Islet precursor cell (in vitro differentiated cells): ENCODE data around the gene AGBL4.

Source experiments
- DNase-seq: peaks from one replicate; pipeline ENCODE4 v3.0.0-alpha.2; 2018

AGBL4 gene

DNA sequence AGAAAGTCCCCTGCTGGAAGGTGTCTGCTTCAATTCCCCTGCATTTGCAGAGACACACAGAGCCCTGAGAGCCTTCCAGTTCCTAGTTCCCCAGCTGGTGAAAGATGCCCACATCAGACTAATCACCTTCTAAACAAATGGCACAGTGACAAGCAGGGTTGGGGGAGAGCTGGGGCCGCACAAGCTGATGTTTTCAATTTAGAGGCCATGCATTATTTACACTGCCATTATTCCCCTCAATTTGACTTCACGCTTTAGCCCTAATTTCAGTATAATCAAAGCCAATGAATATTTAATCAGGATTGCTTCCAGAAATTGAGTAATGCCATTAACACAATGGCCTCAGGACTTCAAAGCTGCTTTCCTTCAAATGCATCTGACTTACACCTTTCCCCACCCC, 1328.6 kb downstream of the AGBL4 start:
- DNase-seq = no peak

DNA sequence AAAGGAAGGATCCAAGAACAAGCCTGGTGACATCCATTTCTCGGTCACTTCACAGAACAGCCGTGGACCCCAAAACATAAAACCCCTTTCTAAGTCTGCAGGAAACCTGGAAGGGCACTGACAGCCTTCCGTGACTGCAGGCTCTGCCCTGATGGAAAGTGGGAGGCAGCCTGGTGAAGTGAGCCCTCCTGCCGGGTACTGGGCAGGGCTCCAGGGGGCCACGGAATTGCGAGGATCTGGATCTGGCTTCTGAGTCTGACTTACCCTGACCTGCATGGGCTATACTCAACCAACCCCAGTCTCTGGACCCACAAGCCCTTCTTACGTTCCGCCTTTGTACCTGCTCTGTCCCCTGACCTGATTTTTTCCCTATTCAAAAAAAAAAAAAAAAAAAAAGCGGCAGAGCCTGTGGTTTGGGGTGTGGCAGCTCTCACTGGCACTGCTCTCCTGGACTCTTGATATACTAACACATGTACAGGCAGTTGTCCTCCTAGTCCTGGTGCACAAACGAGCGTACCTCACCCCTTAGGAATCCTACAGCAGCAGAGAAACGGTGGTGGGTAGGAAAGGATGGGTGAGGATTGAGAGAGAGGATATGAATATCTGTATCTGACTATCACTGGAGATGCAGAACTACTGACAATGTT, 1330.0 kb downstream of the AGBL4 start:
- DNase-seq = no peak

DNA sequence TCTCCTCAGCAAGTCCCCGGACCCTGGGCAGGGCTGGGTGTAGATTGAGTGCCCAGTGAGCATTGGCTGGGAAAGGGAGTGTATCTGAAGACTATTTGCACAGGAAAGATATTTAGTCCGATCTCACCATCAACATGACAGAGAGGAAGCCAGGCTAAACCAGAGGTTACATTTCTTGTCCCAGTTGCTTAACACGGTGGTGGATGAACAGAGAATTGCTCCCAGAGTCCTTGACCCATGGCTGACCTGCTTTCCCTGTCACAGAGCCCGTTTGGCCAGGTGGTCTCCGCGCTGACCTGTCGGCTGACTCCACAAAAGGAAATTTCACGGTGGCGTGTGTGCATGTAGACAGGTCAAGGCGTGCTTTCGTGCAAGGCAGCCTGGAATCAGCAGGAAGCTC, 1330.6 kb downstream of the AGBL4 start:
- DNase-seq = no peak

DNA sequence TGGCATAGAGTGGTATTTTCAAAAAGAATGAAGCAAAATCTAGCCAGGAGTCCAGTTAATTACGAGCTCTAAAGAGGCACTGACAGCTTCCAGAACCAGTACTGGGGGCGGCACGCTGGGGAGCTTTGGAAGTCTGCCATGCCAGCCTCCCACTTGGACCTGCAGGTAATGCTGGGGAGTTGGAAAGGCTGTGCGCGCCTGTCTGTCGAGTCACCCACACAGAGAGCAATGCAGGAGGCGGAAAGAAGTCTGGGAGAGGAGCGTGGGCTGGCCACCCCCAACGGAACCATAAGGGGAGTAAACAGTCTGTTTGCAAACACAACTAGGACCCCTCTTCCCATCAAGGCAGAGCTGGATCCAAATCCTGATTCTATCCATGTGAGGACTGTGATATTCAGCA, 1331.5 kb downstream of the AGBL4 start:
- no peak for DNase-seq

DNA sequence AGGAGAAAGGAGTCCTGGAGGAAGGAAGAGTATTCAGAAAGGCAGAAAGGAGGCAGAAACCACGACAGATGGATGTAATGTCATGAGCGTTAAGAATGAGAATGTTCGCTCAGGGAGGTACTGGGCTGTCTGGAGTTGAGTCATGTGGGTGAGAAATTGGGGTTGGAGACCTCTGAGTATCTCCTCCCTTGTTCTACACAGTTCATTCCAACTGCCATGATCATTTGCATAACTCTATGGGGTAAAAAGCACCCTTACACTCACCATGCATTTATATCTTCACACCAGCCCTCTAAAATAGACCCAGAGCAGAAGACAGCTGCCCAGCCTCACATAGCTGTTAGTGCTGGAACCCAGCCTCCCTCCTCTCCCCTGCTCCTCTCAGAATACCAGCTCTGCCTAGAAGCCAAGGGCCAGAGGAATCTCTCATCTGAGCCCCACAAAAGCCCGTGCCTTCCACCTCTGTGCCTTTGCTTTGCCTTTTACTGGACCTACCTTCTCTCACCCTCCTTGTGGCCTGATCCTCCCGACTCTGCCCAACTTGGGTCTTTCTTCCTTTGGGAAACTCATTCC, 1332.2 kb downstream of the AGBL4 start:
- DNase-seq = no peak

DNA sequence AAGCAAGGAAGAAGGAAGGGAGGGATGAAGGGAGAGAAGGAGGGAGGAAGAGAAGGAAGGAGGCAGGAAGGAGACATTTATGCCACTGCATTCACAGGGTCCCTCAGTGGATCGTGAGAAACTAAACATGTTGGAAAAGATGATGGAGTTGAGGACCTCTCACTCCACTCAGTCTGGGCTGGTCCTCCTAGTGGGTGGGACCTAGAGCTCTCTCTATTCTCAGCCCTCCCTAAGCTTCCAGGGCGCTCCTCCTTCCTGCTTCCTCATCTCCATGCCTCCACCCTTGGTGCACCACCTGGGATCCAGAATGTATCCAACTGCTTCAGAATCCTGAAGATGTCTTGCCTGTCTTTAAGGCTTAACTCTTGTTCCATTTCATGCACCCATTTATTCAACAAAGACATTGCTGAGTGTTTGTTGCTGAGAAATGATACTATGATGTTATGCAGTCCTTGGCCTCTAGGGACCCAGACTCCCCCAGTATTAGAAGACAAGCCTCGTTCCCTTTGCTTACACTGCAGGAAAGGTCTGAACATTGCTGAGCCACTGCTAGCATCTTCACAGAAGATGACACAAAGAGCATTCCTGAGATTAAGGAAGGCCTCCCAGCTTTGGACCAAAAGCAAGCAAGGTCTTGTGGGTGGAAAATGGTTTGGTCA, 1335.5 kb downstream of the AGBL4 start:
- DNase-seq = no peak

DNA sequence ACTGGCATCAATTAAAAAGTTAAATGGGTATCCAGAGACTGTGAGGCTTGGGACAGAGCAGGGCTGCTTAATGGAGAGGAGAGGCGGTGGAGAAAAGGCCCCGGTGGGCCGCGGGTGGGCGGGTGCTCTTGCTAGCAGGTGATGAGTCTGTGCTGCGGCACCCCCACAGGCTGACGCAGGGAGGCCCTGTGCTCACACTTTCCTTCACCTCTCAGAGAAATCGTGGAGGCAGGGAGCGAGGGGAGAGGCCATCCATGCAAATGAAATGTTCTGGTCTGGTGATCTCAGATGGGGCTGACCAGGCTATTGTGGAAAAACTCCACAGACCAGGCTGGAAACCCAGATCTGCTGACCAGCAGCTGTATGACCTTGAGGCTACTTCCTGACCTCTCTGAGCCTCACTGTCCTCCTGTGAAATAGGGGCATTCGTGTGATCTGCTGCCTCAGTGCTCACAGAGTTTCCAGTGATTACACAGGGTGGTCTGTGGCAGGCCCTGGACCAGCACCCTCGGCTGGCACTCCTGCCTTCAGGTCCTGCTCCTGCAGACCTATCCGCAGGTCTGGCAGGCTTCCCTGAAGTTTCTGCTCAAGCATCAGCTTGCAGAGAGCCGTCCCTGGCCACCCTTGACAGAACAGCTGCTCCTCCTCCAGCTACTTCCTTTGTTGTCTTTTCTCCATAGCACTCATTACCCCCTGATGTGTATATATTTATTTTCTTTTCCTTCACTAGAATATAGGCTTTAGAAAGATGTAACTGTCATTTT, 1336.3 kb downstream of the AGBL4 start:
- DNase-seq = no peak

DNA sequence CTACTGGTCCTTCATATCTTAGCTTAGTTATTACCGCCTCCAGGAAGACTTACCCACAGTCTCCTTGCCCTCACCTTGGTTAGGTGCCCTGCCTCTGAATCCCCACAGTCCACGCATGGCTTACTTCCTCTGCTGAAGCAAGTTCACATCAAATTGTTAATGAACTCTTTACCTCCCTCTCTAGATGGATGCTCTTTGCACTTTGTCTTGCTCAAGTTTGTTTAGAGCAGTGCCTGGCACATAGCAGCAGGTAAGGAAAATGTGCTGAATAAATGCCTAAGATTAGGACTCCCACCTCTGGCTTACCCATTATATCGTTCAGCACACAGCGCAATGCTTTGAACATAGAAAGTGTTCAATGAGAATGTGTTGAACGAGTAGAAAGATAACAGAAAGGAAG, 1337.6 kb downstream of the AGBL4 start:
- DNase-seq = no peak

DNA sequence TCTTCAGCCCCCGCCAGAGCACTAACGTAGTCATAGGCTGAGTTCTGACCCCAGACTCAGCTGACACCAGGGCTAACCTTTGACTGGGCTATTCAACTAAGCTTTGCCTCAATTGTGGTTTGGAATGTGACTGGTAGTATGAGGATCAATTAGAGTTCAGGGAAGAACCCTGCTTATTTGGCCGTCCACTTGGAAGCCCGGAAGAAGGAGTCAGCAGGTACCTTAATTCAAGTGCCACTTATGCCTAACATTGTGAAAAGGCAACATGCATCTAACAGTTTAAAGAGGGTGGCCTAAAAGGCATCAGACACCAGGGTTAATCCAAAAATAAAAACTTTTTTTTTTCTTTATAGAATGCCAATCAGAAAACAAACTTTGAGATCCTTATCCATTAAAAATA, 1339.4 kb downstream of the AGBL4 start:
- no peak for DNase-seq

DNA sequence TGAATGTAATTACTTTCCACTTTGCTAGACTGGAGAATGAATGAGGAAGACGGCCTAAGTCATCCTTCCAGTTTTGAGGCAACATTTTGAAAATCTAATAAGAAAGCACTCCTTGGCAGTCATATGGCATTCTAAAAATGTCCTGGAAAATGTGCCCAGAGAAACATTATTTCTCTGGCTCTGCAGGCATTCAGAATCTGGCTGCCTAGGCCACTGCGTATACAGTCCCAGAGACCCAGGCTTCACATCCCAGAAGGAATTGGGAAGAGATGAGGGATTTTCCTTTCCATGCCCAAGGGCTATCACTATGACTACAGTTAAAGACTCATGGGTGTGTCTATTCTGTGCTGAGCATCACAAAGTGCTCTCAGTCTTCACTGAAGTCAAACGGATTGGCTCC, 1339.9 kb downstream of the AGBL4 start:
- DNase-seq = no peak

DNA sequence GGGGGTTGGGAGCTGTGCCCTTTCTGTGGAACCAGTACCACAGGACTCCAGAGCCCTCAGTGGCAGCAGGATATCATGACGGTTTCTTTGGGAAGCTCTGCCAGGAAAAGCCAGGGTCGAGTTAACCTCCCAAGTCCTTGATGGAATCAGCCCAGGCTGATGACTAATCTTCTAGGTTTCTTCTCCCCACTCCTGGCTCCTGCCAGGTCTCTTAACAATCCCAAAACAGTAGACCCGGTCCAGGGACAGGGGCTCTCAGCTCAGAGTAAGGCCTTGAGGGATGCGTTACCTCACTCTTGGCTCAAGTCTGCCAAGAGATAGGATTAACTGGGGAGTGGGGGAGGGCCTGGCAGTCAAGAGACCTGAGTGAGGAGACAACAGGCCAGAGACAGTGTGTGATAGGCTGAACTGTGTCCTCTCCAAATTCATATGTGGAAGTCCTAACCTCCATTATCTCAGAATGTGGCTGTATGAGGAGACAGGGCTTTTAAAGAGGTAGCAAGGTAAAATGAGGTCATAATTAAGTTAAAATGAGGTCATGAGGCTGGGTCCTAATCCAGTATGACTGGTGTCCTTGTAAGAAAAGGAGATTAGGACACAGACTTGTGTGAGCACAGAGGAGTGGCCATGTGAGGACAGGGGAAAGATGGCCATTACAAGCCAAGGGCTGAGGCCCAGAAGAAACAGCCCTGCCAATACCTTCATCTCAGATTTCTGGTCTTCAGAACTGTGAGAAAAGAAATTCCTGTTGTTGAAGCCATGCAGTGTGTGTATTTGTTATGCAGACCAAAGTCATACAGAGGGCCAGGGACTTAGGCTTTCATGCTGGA, 1342.1 kb downstream of the AGBL4 start:
- no peak for DNase-seq

DNA sequence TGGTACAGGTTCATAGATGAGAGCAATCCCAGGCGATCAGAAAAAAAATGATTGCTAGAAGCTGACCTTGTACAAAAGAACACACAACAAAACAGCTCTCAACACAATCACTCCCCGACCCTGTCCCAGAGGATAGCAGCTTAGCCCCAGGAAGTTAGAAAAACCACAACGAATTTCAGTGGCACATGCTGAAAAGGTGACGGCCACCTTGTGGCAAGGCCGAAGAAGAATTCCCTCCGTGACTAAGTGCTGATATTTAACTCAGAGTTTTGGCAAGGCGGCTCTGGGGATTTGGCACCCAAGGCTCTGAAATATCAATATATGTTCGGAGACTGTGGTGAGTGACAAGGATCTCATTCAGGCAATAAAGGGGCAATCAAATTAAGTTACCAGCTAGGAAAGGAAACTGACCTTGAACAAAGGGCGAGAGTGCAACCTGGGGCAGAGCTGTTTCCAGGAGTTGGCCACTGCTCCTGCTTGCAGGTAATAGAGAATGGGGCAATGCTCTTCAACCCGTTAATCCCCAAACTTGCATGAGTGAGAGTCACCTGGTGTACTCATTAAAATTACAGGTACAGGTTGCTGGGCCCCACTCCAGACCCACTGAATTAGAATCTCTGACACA, 1343.2 kb downstream of the AGBL4 start:
- no peak for DNase-seq

DNA sequence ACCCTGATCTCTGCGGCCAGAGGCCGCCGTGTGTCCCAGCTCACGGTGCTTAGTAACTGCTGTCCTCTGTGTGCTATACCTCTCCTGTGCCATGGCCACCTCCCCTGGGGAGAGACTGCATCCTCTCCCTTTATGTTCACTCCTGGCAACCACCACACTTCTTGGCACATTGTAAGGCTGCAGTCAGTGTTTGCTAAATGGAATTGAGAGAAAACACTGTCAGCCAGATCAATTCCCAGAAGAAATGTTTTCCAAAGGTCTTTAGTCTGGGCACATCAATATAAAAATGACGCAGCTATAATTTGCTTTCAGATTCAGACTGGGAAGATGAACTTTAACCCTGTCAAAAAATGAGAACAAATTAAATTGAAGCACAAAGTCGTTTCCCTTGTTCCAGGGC, 1343.9 kb downstream of the AGBL4 start:
- DNase-seq = no peak

DNA sequence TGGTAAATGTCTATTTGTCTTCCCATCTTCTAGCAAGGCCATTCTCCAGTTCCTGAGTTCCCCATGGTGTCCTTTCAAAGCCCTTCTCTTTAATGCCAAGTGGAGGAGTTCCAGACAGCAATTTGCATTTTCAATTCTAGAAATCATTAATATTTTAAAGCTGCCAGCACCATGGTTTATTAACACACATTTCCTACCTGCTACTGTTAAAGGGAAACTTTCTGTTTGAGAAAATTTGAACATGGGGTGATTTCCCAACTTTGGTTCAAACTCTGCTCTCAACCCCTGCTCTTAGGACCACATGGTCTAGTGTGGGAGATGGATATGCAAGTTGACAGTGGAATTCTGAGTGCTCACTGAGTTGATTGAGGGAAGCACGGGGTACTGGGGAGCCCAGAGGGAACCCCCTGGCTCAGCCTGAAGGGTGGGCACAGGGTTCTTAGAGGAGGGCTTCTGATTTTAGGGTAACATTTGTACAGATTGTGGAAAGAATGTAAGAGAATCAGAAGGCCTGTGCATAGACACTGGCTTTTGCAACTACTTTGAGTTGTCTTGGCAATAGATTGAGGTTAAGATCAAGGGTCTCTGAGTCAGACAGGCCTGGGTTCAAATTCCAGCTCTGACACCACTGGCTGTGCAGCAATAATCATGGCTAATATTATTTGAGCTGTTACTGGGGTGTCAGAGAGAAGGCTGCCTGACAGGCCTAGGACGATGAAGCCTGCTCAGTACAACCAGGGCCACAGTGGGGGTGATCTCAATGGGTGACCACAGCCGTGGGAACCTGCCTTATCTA, 1344.8 kb downstream of the AGBL4 start:
- no peak for DNase-seq

DNA sequence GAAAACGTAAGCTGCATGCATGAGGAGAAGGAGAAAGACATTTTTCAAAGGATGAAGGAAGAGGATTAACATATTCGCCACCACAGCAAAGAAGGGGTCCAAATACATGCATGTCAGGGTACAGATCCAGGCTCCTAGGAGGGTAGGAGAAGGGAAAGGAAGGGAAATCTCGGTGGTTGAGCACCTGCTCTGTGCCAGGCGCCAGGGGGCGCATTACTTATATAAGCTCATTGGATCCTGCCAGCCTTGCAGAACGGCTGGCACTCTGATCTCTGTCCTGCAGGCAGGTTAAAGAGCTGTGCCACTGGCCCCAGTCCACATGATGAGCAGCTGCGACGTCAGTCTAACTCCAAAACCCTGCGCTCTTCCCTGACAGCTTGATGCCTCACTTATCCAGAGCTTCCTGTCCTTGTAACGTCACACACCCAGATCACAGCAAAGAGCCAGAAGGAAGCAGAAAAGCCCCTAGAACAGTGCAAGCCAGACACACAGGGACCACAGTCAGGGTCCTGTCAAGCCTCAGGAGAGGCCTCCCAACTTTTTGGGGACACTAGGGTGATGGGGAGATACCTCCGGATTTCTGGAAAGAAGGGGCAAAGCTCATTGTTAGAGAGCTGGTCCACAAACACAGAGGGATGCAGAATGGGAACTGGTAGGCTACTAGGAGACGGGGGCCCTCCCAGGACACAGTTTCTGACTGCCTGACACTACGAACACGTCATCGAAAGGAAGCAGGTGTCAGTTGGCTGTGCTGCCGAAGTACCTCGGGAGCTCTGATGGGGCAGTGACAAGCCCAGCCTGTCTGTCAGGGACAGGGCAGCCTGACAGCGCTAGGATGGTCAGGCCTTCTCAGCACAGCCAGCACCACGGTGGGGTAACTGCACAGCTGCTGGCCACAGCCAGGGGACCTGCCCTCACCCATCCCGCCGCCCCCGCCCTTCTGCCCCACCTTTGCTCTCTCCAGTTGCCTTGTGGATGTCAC, 1346.2 kb downstream of the AGBL4 start:
- peak; percentile 80 for DNase-seq

DNA sequence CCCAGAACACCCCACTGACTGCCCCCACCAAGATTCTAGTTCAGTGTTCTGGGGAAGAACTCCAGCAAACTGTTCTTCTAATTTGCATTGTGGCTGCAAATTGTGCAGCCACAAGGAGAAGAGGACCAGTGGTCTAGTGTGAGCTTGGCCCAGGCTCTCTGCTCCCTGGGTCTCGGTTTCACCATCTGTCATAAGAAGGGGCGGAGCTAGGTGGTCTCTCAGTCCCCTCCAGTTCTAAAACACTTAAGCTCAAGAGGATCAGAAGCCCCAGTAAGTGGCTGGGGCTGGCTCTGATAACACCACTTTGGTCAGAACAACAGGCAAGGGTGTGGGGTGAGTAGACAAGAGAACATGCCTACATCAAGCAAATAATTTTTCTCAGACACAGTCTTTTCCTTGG, 1346.9 kb downstream of the AGBL4 start:
- DNase-seq = no peak

DNA sequence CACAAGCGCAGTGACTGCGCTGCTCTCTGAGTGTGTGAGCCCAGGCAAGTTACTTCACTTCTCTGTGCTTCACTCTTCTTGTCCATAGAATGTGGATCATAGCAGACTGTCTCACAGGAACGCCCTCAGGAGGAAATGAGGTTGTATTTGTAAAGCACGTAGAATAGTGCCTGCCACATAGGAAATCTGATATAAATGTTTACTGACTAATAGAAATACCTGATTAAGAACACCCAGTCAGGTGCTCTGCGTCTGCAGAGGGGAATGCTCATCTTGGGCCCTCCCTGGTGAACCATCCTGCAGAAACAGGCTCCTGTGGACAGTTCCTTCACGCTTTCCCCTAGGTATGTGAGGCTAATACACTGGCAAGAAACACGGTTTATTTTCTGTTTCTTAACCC, 1347.4 kb downstream of the AGBL4 start:
- DNase-seq = no peak

DNA sequence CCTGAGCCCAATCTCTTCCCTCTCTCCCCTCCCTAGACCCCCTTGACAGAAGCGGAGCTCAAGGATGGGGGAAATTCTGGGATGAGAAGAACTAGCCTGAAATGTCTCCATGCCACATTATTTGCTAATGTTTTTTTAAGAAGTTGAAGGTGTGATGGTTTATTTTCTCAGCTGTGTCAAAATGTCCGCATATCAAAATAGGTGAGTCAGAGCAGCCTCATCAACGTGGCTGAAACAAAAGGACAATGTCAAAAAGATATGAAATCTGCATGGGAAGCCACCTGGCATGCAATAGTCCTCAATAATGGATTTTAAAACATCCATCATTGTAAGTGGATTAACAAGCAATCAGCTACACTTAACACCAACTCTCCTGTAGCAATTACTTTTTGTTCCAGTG, 1348.5 kb downstream of the AGBL4 start:
- no peak for DNase-seq

DNA sequence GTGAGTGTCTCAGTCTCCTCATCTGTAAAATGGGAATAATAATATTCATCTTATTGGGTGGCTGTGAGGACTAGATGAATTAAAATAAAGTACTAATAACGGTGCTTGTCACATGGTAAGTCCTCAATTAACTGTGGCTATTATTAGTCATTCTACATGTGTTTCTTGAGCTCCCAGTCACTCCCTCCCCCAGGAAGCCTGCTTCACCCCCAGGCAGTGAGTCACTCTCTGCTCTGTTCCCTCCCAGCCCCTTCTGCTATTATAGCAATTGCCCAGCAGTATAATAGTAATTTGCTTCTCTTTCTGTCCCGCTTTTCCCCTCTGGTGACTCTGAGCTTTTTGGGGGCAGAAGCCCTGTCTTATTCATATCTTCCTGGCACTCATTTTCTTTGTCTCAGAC, 1349.1 kb downstream of the AGBL4 start:
- DNase-seq = peak; percentile 82

DNA sequence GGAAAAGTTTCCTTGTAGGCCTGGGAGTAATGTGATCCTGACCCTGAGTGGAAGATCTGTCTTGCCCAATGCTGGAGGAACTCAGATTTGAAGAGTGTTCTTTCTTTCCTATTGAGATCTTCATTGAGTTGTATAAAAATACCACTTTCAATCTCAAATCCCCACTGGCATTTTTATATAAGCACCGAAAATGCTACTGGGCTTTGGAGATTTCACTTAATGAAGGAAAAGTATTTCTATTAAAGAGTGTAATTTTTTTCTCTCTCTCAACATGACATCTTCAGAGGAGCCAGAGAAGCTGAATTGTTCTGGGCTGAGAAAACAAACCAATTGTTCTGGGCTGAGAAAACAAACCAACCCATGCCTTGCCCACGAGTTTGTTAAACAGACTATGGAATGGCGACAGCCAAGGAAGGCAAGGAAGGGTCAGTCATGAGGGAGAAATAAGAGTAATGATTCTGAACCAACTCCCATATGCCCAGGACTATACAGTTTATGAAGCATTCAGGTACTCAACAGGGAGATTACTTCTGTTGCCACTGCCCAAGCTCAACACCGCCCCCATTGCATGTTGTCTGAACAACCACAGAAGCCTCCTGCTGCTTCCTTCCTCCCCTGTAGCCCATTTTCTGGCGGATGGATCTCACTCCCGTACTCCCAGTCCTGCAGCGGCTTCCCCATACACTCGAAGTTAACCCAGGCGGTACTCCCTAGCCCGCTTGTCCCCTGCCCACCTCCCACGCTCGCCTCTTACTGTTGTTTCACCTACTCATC, 1350.2 kb downstream of the AGBL4 start:
- peak; percentile 77 for DNase-seq
